Gastrocnemius medialis (tissue), 4 donors: ENCODE data around the gene UROS. TPM values are rescaled to one million over a fixed set of nuclear protein-coding genes. Genes with fewer than 3 reads are reported as not detected.

Experiments used
- ATAC-seq, 2 donors: fragments of 150-250 bp; one replicate each; pipeline ENCODE4 v1.9.1; 2016
- DNase-seq, 2 donors: peaks; one replicate each; pipeline ENCODE4 v3.0.0-alpha.2; 2019
- H3K27ac ChIP-seq, 4 donors: fragments of 200-600 bp; sonication (generic); 1 replicate in 1 of 4; 2 replicates in 3 of 4; pipeline ENCODE4 v1.5.1; 2016 to 2018; ENCODE audit warnings: mild to moderate bottlenecking in 2 of 4, moderate library complexity in 1 of 4
- H3K27me3 ChIP-seq, 3 donors: fragments of 200-600 bp; sonication (generic) in 2 of 3; 1 replicate in 1 of 3; 2 replicates in 2 of 3; pipeline versions ENCODE4 v1.5.1 to v1.6.0; 2016 to 2019; ENCODE audit warnings: mild to moderate bottlenecking in 1 of 3, moderate library complexity in 1 of 3
- H3K36me3 ChIP-seq, 2 donors: fragments of 200-600 bp; sonication (generic) in 1 of 2; one replicate each; pipeline ENCODE4 v1.5.1; 2017 to 2018
- H3K4me1 ChIP-seq, 2 donors: fragments of 200-600 bp; sonication (generic) in 1 of 2; one replicate each; pipeline ENCODE4 v1.5.1; 2016 to 2017; ENCODE audit warnings: mild to moderate bottlenecking in 2 of 2
- H3K4me3 ChIP-seq, 4 donors: fragments of 200-600 bp; sonication (generic) in 3 of 4; 1 replicate in 1 of 4; 2 replicates in 3 of 4; pipeline ENCODE4 v1.5.1; 2016 to 2019; ENCODE audit warnings: mild to moderate bottlenecking in 2 of 4
- H3K9me3 ChIP-seq, 3 donors: fragments of 200-600 bp; sonication (generic) in 2 of 3; 1 replicate in 1 of 3; 2 replicates in 2 of 3; pipeline ENCODE4 v1.5.1; 2016 to 2019
- CTCF ChIP-seq, 5 experiments: fragments of 450-650 bp in 3 of 5; fragments of 200-600 bp in 2 of 5; sonication (generic) in 2 of 5; IDR thresholded peaks in 4 of 5; conservative IDR thresholded peaks in 1 of 5; 1 replicate in 4 of 5; 2 replicates in 1 of 5; pipeline ENCODE4 v1.5.1; 2016 to 2019; ENCODE audit warnings: antibody characterized with exemption in 5 of 5, mild to moderate bottlenecking in 3 of 5, moderate library complexity in 3 of 5
- POLR2A ChIP-seq, 2 donors: fragments of 450-650 bp; IDR thresholded peaks; one replicate each; pipeline ENCODE4 v1.6.1; 2017; ENCODE audit warnings: antibody characterized with exemption in 2 of 2, mild to moderate bottlenecking in 2 of 2, moderate library complexity in 2 of 2
- in situ Hi-C, 4 donors: fragments of 200-750 bp; cut with MboI; loops; one replicate each; pipeline versions ENCODE4 v1.15.0 to v1.8.0; 2017; ENCODE audit warnings: low sequenced_read_pairs in 4 of 4
- intact Hi-C: fragments of 100-400 bp; cut with DNase I; formaldehyde crosslinking; loops from one replicate; pipeline ENCODE4 v1.15.1; 2023; ENCODE audit warnings: low total_unique reads
- total RNA-seq, 4 donors: library from RNA; depleted of rRNA; stranded (reverse); fragments of >200 nt; gene quantifications; one replicate each; pipeline versions ENCODE4 v1.1.0 to v1.2.3, GENCODE V29; 2016

UROS gene
- total RNA-seq, 4 donors from 2014 or later = 29.1 to 78.2 (median 64.2) TPM

GRCh38 chr10:125757742-125758141, 65.3 kb downstream of the UROS start:
- ATAC-seq = no peak
- H3K9me3 ChIP-seq = no peaks in the 10 kb centered on the region
- in situ Hi-C loops = no loop called here
- no peak for TF ChIP-seq POLR2A (IDR thresholded peaks at IDR 0.05)
- no peak for TF ChIP-seq CTCF (IDR thresholded peaks at IDR 0.05 in 4 of 5, conservative IDR thresholded peaks at IDR 0.05 in 1 of 5)
- DNase-seq = no peak
- H3K36me3 ChIP-seq = peaks cover 0 to 89% of the 10 kb centered on the region in 2 donors
- no peaks in the 10 kb centered on the region for H3K27me3 ChIP-seq
- intact Hi-C loops = no loop called here
- H3K4me3 ChIP-seq = no peak overlapping the region
- H3K27ac ChIP-seq = no peak overlapping the region
- H3K4me1 ChIP-seq = no peaks in the 10 kb centered on the region

GRCh38 chr10:125756853-125757487, 66.1 kb downstream of the UROS start:
- no peaks in the 10 kb centered on the region for H3K4me1 ChIP-seq
- H3K4me3 ChIP-seq = no peak overlapping the region
- DNase-seq (no peak), ATAC-seq (no peak)
- intact Hi-C loops (no loop called here), in situ Hi-C loops (no loop called here)
- peaks cover 0 to 89% of the 10 kb centered on the region in 2 donors for H3K36me3 ChIP-seq
- H3K27ac ChIP-seq = no peak overlapping the region
- H3K27me3 ChIP-seq = no peaks in the 10 kb centered on the region
- no peaks in the 10 kb centered on the region for H3K9me3 ChIP-seq
- TF ChIP-seq CTCF (IDR thresholded peaks at IDR 0.05 in 4 of 5, conservative IDR thresholded peaks at IDR 0.05 in 1 of 5) (no peak), POLR2A (IDR thresholded peaks at IDR 0.05) (no peak)

GRCh38 chr10:125756196-125756595, 66.9 kb downstream of the UROS start:
- H3K4me3 ChIP-seq = no peak overlapping the region
- in situ Hi-C loops = no loop called here

GRCh38 chr10:125747417-125747816, 75.6 kb downstream of the UROS start:
- H3K4me1 ChIP-seq = no peaks in the 10 kb centered on the region
- in situ Hi-C loops (no loop called here), intact Hi-C loops (no loop called here)
- H3K27ac ChIP-seq = no peak overlapping the region
- ATAC-seq = no peak
- no peak for DNase-seq
- no peaks in the 10 kb centered on the region for H3K9me3 ChIP-seq
- H3K36me3 ChIP-seq = peaks cover 5 to 91% of the 10 kb centered on the region in 2 donors
- no peaks in the 10 kb centered on the region for H3K27me3 ChIP-seq
- no peak overlapping the region for H3K4me3 ChIP-seq
- TF ChIP-seq CTCF (IDR thresholded peaks at IDR 0.05 in 4 of 5, conservative IDR thresholded peaks at IDR 0.05 in 1 of 5) (no peak), POLR2A (IDR thresholded peaks at IDR 0.05) (no peak)

More at GRCh38 chr10:125756196-125756595, 66.9 kb downstream of the UROS start:
- peaks cover 0 to 91% of the 10 kb centered on the region in 2 donors for H3K36me3 ChIP-seq
- no peak overlapping the region for H3K27ac ChIP-seq
- no peak for ATAC-seq
- TF ChIP-seq CTCF (IDR thresholded peaks at IDR 0.05 in 4 of 5, conservative IDR thresholded peaks at IDR 0.05 in 1 of 5) (no peak), POLR2A (IDR thresholded peaks at IDR 0.05) (no peak)
- intact Hi-C loops = no loop called here
- H3K27me3 ChIP-seq = no peaks in the 10 kb centered on the region
- no peaks in the 10 kb centered on the region for H3K4me1 ChIP-seq
- H3K9me3 ChIP-seq = no peaks in the 10 kb centered on the region
- no peak for DNase-seq

- H3K4me1 ChIP-seq = no peaks in the 10 kb centered on the region
- H3K27me3 ChIP-seq = no peaks in the 10 kb centered on the region
- H3K27ac ChIP-seq = no peak overlapping the region
- intact Hi-C loops (no loop called here), in situ Hi-C loops (no loop called here)
- no peak for ATAC-seq
- H3K4me3 ChIP-seq = no peak overlapping the region
- TF ChIP-seq CTCF (IDR thresholded peaks at IDR 0.05 in 4 of 5, conservative IDR thresholded peaks at IDR 0.05 in 1 of 5) = no peak
- TF ChIP-seq POLR2A (IDR thresholded peaks at IDR 0.05) = no peak
- no peaks in the 10 kb centered on the region for H3K9me3 ChIP-seq
- H3K36me3 ChIP-seq = peaks cover 5 to 92% of the 10 kb centered on the region in 2 donors
- no peak for DNase-seq
These were observed 78.1 kb downstream of the UROS start for GRCh38 chr10:125744909-125745308.
